Mesendoderm (in vitro differentiated cells): ENCODE data around the gene KEL.
"Not testable (repeated sequence)": the region's sequence is repeated elsewhere in the genome, so short reads cannot be mapped to it uniquely, and the experiment has no call there.

ENCODE experiments used
- DNase-seq: peaks from one replicate; pipeline ENCODE4 v3.0.0; 2013
- H2AK5ac ChIP-seq: 2 replicates; pipeline ENCODE4 v1.6.1; 2013; ENCODE audit warnings: low read length, inconsistent platforms
- H2BK120ac ChIP-seq: 2 replicates; pipeline ENCODE4 v1.6.1; 2013; ENCODE audit warnings: low read depth, mild to moderate bottlenecking, low read length, moderate library complexity, mixed read lengths
- H2BK15ac ChIP-seq: replicated peaks from 2 replicates; pipeline ENCODE4 v1.6.1; 2013; ENCODE audit warnings: low read depth, mild to moderate bottlenecking, moderate library complexity
- H2BK5ac ChIP-seq: 2 replicates; pipeline ENCODE4 v1.6.1; 2013; ENCODE audit warnings: low read length, inconsistent platforms
- H3K18ac ChIP-seq: 2 replicates; pipeline ENCODE4 v1.6.1; 2013; ENCODE audit warnings: mild to moderate bottlenecking, low read length, mixed read lengths
- H3K23ac ChIP-seq: one replicate; pipeline ENCODE4 v1.6.1; 2013; ENCODE audit warnings: low read length
- H3K27ac ChIP-seq: 2 replicates; pipeline ENCODE4 v1.5.1; 2013; ENCODE audit warnings: low read depth, mild to moderate bottlenecking, inconsistent platforms, low read length, moderate library complexity
- H3K27me3 ChIP-seq: 2 replicates; pipeline ENCODE4 v1.6.1; 2013; ENCODE audit warnings: low read length, control low read depth, mild to moderate bottlenecking, inconsistent platforms; ENCODE audit not compliant: insufficient read depth, poor library complexity
- H3K36me3 ChIP-seq: 2 replicates; pipeline ENCODE4 v1.6.1; 2013; ENCODE audit warnings: low read length, inconsistent platforms; ENCODE audit not compliant: control insufficient read depth, insufficient read depth
- H3K4ac ChIP-seq: one replicate; pipeline ENCODE4 v1.6.1; 2013; ENCODE audit warnings: low read depth, mild to moderate bottlenecking, low read length, moderate library complexity
- H3K4me1 ChIP-seq: 2 replicates; pipeline ENCODE4 v1.6.1; 2013; ENCODE audit warnings: low read depth, low read length, inconsistent platforms; ENCODE audit not compliant: control insufficient read depth
- H3K4me2 ChIP-seq: 2 replicates; pipeline ENCODE4 v1.6.1; 2013; ENCODE audit warnings: low read length
- H3K4me3 ChIP-seq: 2 replicates; pipeline ENCODE4 v1.5.1; 2013; ENCODE audit warnings: mild to moderate bottlenecking, low read length
- H3K56ac ChIP-seq: one replicate; pipeline ENCODE4 v1.6.1; 2013; ENCODE audit warnings: low read length
- H3K79me1 ChIP-seq: 2 replicates; pipeline ENCODE4 v1.6.1; 2013; ENCODE audit warnings: low read length, inconsistent platforms
- H3K79me2 ChIP-seq: 2 replicates; pipeline ENCODE4 v1.6.1; 2013; ENCODE audit warnings: mild to moderate bottlenecking, low read length; ENCODE audit not compliant: control insufficient read depth, insufficient read depth
- H3K9ac ChIP-seq: 2 replicates; pipeline ENCODE4 v1.6.1; 2013; ENCODE audit warnings: low read length, inconsistent platforms
- H4K5ac ChIP-seq: one replicate; pipeline ENCODE4 v1.6.1; 2013; ENCODE audit warnings: low read length
- H4K8ac ChIP-seq: one replicate; pipeline ENCODE4 v1.6.1; 2013; ENCODE audit warnings: low read depth, mild to moderate bottlenecking, control low read depth, low read length, moderate library complexity
- WGBS: extraction: QIAGEN DNeasy Blood & Tissue Kit; methylation state at CpG from one replicate; pipeline ENCODE4 v1.1.7; 2013; ENCODE audit warnings: low lambda C conversion rate, missing lambda C conversion rate; ENCODE audit not compliant: insufficient coverage; ENCODE audit errors: extremely low coverage; 5-methylcytosine and 5-hydroxymethylcytosine counted together

KEL gene

DNA sequence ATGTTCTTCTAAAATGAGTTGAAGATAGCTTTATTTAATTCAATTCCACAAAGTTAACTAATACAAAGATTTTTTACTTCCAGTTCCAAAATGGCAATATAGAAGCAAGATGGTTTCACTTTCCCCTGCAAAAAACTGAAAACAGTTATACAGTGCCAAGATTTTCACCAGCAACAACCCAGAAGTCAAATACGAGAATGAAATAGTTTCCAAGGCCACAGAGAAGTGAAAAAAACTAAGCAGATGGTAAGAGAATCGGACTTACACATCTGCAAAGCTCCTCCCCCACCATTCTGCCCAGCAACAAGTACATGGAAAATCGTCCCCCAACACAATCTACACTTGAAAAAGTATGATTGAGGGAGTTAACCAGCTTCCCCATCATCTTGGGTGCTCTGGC lies 30.3 kb upstream of the KEL start:
- H3K18ac ChIP-seq: no peak overlapping the region
- H3K27me3 ChIP-seq: no peaks in the 10 kb centered on the region
- H3K56ac ChIP-seq: no peak overlapping the region
- no peaks in the 10 kb centered on the region for H3K79me1 ChIP-seq
- H3K79me2 ChIP-seq: no peaks in the 10 kb centered on the region
- H4K5ac ChIP-seq: no peak overlapping the region
- H3K4ac ChIP-seq: no peak overlapping the region
- H2BK15ac ChIP-seq: no peak overlapping the region
- no peak overlapping the region for H3K4me3 ChIP-seq
- no peak overlapping the region for H2AK5ac ChIP-seq
- no peaks in the 10 kb centered on the region for H3K36me3 ChIP-seq
- no peak overlapping the region for H3K27ac ChIP-seq
- no peak overlapping the region for H2BK120ac ChIP-seq
- no peak for DNase-seq
- H3K4me1 ChIP-seq: no peaks in the 10 kb centered on the region
- H3K9ac ChIP-seq: no peak overlapping the region
- H3K23ac ChIP-seq: no peak overlapping the region
- no peak overlapping the region for H2BK5ac ChIP-seq
- no peak overlapping the region for H3K4me2 ChIP-seq
- no CpG with 5 or more reads among the region's 3 CpGs for WGBS
- H4K8ac ChIP-seq: no peak overlapping the region

DNA sequence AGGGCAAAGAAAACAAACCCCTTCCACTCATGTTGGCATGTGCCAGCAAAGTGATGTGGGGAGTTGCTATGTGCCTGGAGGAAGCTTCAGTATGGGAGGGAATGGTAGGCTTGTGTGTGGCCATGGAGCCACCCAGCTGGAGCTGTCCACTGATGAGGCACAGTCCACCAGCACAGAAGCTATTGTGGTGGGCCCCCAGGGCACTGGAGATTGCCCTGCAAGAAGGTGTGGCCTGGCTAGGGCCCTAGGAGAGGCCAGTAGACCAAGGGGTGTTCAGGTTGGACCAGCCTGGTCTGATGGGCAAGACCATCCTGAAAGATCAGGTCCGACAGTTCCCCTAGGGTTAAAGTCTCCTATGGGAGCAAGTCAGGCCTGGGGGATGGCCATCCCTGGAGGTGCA lies 22.1 kb upstream of the KEL start:
- Histone ChIP-seq H3K36me3 (no peaks in the 10 kb centered on the region), H3K79me2 (no peaks in the 10 kb centered on the region), H4K8ac (no peak overlapping the region), H3K27me3 (no peaks in the 10 kb centered on the region), H2BK5ac (no peak overlapping the region), H3K4me2 (no peak overlapping the region), H3K9ac (no peak overlapping the region), H4K5ac (no peak overlapping the region), H2BK120ac (no peak overlapping the region), H3K4me1 (no peaks in the 10 kb centered on the region), H3K18ac (no peak overlapping the region), H3K4me3 (no peak overlapping the region), H3K4ac (no peak overlapping the region), H2BK15ac (no peak overlapping the region), H2AK5ac (no peak overlapping the region), H3K79me1 (no peaks in the 10 kb centered on the region), H3K27ac (no peak overlapping the region), H3K23ac (no peak overlapping the region), H3K56ac (no peak overlapping the region)
- no CpG with 5 or more reads among the region's 1 CpG for WGBS
- no peak for DNase-seq

DNA sequence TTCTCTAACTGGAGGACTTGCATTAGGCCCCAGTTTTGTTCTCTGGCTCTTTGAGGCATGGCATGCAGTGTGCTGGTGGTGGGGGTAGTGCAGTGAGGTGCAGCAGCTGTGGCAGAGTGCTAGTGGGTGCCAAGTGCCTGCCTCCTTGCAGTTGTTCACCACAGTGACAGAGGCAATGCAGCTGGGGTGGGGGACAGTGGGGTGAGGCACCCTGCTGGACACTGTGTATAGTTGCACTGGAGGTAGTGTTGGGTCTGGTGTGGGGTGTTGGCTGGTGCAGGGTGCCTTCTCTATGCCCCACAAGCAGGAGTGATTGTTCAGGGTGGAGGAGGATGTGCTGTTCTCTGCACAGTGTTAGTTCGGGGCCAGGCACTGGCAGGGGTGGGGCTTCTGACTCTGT lies 21.7 kb upstream of the KEL start:
- no peak overlapping the region for H3K27ac ChIP-seq
- no peak overlapping the region for H3K4me2 ChIP-seq
- H3K9ac ChIP-seq: no peak overlapping the region
- no peak overlapping the region for H2BK5ac ChIP-seq
- no peak for DNase-seq
- H3K18ac ChIP-seq: no peak overlapping the region
- no peak overlapping the region for H4K8ac ChIP-seq
- no CpG with 5 or more reads among the region's 1 CpG for WGBS
- H2BK120ac ChIP-seq: no peak overlapping the region
- H3K4me1 ChIP-seq: no peaks in the 10 kb centered on the region
- no peak overlapping the region for H3K4me3 ChIP-seq
- no peak overlapping the region for H4K5ac ChIP-seq
- no peak overlapping the region for H3K4ac ChIP-seq
- no peak overlapping the region for H2BK15ac ChIP-seq
- no peaks in the 10 kb centered on the region for H3K27me3 ChIP-seq
- H3K23ac ChIP-seq: no peak overlapping the region
- H2AK5ac ChIP-seq: no peak overlapping the region
- H3K56ac ChIP-seq: no peak overlapping the region
- H3K36me3 ChIP-seq: no peaks in the 10 kb centered on the region
- H3K79me1 ChIP-seq: no peaks in the 10 kb centered on the region
- H3K79me2 ChIP-seq: no peaks in the 10 kb centered on the region

DNA sequence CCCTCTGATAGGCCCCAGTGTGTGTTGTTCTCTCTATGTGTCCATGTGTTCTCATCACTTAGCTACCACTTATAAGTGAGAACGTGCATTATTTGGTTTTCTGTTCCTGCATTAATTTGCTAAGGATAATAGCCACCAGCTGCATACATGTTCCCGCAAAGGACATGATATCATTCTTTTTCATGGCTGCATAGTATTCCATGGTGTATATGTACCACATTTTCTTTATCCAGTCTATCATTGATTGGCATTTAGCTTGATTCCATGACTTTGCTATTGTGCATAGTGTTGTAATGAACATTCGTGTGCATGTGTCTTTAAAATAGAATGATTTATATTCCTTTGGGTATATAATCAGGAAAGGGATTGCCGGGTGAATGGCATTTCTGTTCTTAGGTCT lies 16.2 kb upstream of the KEL start:
- H3K27ac ChIP-seq, H3K79me2 ChIP-seq, H3K18ac ChIP-seq, H3K9ac ChIP-seq, H2BK15ac ChIP-seq, H3K27me3 ChIP-seq, H2AK5ac ChIP-seq, H3K4me3 ChIP-seq, H4K5ac ChIP-seq, H3K23ac ChIP-seq, H2BK5ac ChIP-seq, H3K79me1 ChIP-seq, H2BK120ac ChIP-seq, H4K8ac ChIP-seq, H3K56ac ChIP-seq, H3K4me1 ChIP-seq, H3K4ac ChIP-seq, H3K4me2 ChIP-seq, H3K36me3 ChIP-seq, DNase-seq: not testable (repeated sequence)
- WGBS: no CpG with 5 or more reads among the region's 4 CpGs

DNA sequence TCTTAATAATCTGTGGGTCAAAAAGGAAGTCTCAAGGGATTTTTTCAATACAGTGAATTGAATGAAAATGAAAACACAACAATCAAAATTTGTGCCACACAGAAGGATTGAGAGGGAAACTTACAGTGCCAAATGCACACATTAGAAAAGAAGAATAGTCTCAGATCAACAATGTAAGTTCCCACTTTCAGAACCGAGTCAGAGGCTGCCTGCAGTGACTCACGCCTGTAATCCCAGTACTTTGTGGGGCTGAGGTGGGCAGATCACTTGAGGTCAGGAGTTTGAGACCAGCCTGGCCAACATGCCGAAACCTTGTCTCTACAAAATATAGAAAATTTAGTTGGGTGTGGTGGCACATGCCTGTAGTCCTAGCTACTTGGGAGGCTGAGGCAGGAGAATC lies 12.5 kb upstream of the KEL start:
- H3K36me3 ChIP-seq: no peaks in the 10 kb centered on the region
- H3K27me3 ChIP-seq: no peaks in the 10 kb centered on the region
- H3K79me2 ChIP-seq: no peaks in the 10 kb centered on the region
- H4K5ac ChIP-seq: no peak overlapping the region
- no peaks in the 10 kb centered on the region for H3K4me1 ChIP-seq
- H3K9ac ChIP-seq: no peak overlapping the region
- no peak overlapping the region for H3K4ac ChIP-seq
- no peak overlapping the region for H3K4me2 ChIP-seq
- H3K79me1 ChIP-seq: no peaks in the 10 kb centered on the region
- no peak overlapping the region for H3K56ac ChIP-seq
- no peak overlapping the region for H2BK5ac ChIP-seq
- no peak overlapping the region for H3K18ac ChIP-seq
- H2BK120ac ChIP-seq: no peak overlapping the region
- no peak overlapping the region for H2AK5ac ChIP-seq
- no peak overlapping the region for H3K23ac ChIP-seq
- H2BK15ac ChIP-seq: no peak overlapping the region
- no peak overlapping the region for H4K8ac ChIP-seq
- whole genome bisulfite sequencing: no CpG with 5 or more reads among the region's 3 CpGs
- H3K27ac ChIP-seq: no peak overlapping the region
- H3K4me3 ChIP-seq: no peak overlapping the region
- no peak for DNase-seq

DNA sequence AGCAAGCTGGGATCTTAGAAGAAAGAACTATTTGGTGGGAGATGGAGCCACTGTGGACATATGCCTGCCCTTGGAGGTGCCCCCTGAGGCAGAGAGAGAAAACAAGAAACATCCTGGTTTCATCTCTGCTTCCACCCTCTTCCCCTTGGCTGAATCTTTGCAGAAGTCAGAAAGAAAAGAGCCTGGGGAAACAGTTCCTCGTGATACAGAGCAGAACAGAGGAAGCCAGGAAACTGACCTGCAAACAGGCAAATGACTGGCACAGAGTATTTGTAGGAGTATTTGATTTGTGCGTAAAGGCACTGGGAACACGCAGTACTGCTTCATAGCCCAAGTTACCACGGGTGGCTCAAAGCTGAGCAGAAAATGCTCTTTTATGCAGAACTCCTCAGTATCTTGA lies 7.0 kb upstream of the KEL start:
- Histone ChIP-seq H3K56ac (no peak overlapping the region), H3K4me2 (no peak overlapping the region), H3K4me3 (no peak overlapping the region), H3K36me3 (no peaks in the 10 kb centered on the region), H3K27me3 (no peaks in the 10 kb centered on the region), H3K79me2 (no peaks in the 10 kb centered on the region), H3K79me1 (no peaks in the 10 kb centered on the region), H3K9ac (no peak overlapping the region), H2AK5ac (no peak overlapping the region), H4K8ac (no peak overlapping the region), H4K5ac (no peak overlapping the region), H3K4ac (no peak overlapping the region), H2BK15ac (no peak overlapping the region), H3K18ac (no peak overlapping the region), H3K23ac (no peak overlapping the region), H2BK5ac (no peak overlapping the region), H2BK120ac (no peak overlapping the region), H3K27ac (no peak overlapping the region), H3K4me1 (peaks cover 1% of the 10 kb centered on the region)
- WGBS: no CpG with 5 or more reads among the region's 4 CpGs
- no peak for DNase-seq
